Activated CD8-positive, alpha-beta memory T cell treated with anti-CD3 and anti-CD28 coated beads, Interleukin-2, amount 50 U/mL, for 48 hours (primary cell): ENCODE results near the gene HTR5A.

Experiments used
- DNase-seq: peaks from one replicate; pipeline ENCODE4 v3.0.0-alpha.2; 2020

The HTR5A gene

GRCh38 chr7:155093596-155093995 lies 23.5 kb downstream of the HTR5A start:
- DNase-seq = no peak

- DNase-seq = no peak
Observed at GRCh38 chr7:155094636-155095135, 24.6 kb downstream of the HTR5A start.

GRCh38 chr7:155097338-155097737 lies 27.2 kb downstream of the HTR5A start:
- DNase-seq = no peak

GRCh38 chr7:155103839-155104238 lies 33.7 kb downstream of the HTR5A start:
- DNase-seq = no peak

GRCh38 chr7:155104913-155105312 lies 34.8 kb downstream of the HTR5A start:
- DNase-seq = no peak

GRCh38 chr7:155106356-155106755 lies 36.2 kb downstream of the HTR5A start:
- DNase-seq = no peak

- no peak for DNase-seq
Observed at GRCh38 chr7:155107126-155107525, 37.0 kb downstream of the HTR5A start.

- DNase-seq = no peak
Observed at GRCh38 chr7:155108144-155108901, 38.2 kb downstream of the HTR5A start.

- no peak for DNase-seq
Observed at GRCh38 chr7:155109121-155109520, 39.0 kb downstream of the HTR5A start.

GRCh38 chr7:155115288-155115687 lies 45.2 kb downstream of the HTR5A start:
- DNase-seq = no peak

- no peak for DNase-seq
Observed at GRCh38 chr7:155119801-155120382, 49.8 kb downstream of the HTR5A start.

GRCh38 chr7:155120460-155120859 lies 50.3 kb downstream of the HTR5A start:
- no peak for DNase-seq

- no peak for DNase-seq
Observed at GRCh38 chr7:155122831-155123230, 52.7 kb downstream of the HTR5A start.

GRCh38 chr7:155123413-155123812 lies 53.3 kb downstream of the HTR5A start:
- DNase-seq = no peak

GRCh38 chr7:155124706-155125105 lies 54.6 kb downstream of the HTR5A start:
- DNase-seq = no peak

- no peak for DNase-seq
Observed at GRCh38 chr7:155129186-155129585, 59.1 kb downstream of the HTR5A start.

GRCh38 chr7:155129789-155130188 lies 59.7 kb downstream of the HTR5A start:
- DNase-seq = no peak

GRCh38 chr7:155130493-155130892 lies 60.4 kb downstream of the HTR5A start:
- no peak for DNase-seq

GRCh38 chr7:155131090-155131489 lies 61.0 kb downstream of the HTR5A start:
- no peak for DNase-seq

GRCh38 chr7:155132431-155132830 lies 62.3 kb downstream of the HTR5A start:
- no peak for DNase-seq

GRCh38 chr7:155136619-155137243 lies 66.6 kb downstream of the HTR5A start:
- no peak for DNase-seq
